Measurements from ENCODE around the gene RHOA.
"Not testable (repeated sequence)": the region's sequence is repeated elsewhere in the genome, so short reads cannot be mapped to it uniquely, and the experiment has no call there.

RHOA gene

DNA sequence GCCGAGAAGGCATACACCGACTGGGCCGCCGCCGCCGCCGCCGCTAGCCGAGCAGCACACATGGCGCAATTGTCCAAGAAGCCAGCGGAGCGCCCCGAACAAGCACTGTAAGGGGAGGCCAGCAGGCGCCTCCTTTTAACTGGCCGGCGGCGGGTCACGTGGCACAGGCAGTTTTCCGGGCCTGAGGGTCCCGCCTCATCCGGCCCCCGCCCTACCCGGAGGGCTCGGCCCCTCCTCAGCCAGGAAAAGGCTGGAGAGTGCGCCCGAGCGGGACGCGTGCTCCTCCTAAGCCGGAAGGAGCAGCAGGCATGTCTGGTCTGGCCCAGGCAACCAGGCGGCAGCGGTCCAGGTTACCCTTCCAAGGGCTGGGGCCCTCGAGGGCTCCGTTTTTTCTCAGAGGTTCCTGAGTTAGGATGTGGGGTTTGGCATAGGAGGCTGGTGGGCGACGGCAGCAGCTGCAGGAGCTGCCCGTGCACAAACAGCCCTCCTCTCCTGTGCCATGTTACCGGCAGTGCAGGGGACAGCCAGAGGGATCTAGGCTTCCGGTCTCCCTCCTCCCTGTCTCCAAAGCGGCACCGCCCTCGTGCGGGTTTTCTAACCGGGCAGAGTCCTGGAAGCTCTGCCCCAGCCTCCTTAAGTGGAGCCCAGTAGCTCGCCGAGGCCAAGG, 53.4 kb downstream of the RHOA start, which contains the start of gene GPX1:
Gene GPX1 (minus strand): TSS at position 137 of the 667 bp plus-strand sequence. CDS start 75 bp downstream, at position 62.
- Mint-ChIP-seq H3K9me3 (no peaks in the 10 kb centered on the region), H3K36me3 (peaks cover 91% of the 10 kb centered on the region), H3K4me1 (peaks cover 25% of the 10 kb centered on the region), H3K4me3 (peak within 1 kb of the TSS; percentile 93), H3K27ac (peak within 1 kb of the TSS; percentile 95)
- DNase-seq (ENCODE audit: low spot score in 2 of 2) (peak; percentile 63 to 91), ATAC-seq (peak; percentile 88)

DNA sequence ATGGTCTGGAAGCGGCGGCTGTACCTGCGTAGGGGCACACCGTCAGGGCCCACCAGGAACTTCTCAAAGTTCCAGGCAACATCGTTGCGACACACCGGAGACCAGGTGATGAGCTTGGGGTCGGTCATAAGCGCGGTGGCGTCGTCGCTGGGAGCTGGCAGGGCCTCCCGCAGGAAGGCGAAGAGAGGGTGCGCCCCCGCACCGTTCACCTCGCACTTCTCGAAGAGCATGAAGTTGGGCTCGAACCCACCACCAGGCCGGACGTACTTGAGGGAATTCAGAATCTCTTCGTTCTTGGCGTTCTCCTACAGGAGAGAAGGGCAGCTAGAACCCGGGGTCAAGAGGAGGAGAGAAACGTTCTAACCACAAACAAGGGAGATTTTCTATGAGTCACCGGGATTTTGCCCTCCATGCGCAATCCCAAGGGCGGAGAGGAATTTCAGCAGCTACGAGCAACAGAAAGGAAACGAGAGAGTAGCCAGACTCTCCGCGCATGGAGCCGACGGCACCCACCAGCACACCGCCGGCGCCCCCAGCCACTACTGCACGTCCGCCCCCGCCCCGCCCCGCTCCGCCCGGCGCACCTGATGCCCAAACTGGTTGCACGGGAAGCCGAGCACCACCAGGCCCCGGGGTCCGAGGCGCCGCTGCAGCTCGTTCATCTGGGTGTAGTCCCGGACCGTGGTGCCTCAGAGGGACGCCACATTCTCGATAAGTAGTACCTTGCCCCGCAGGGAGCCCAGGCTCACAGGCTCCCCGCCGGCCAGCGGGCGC, 54.1 kb downstream of the RHOA start:
- H3K9me3 Mint-ChIP-seq, result not testable (repeated sequence)
- H3K27ac Mint-ChIP-seq, result peak overlapping the region; percentile 95
- peak overlapping the region; percentile 93 for H3K4me3 Mint-ChIP-seq
- peaks cover 30% of the 10 kb centered on the region for H3K4me1 Mint-ChIP-seq
- ATAC-seq, result peak; percentile 64
- peaks cover 83% of the 10 kb centered on the region for H3K36me3 Mint-ChIP-seq
- peak in 1 of 2 donors; percentile 73 for DNase-seq (ENCODE audit: low spot score in 2 of 2)

DNA sequence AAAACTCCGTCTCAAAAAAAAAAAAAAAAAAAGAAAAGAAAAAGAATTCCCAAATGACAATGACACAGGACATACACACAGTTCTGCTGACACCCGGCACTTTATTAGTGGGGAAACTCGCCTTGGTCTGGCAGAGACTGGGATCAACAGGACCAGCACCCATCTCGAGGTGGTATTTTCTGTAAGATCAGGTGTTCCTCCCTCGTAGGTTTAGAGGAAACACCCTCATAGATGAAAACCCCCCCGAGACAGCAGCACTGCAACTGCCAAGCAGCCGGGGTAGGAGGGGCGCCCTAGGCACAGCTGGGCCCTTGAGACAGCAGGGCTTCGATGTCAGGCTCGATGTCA, 54.7 kb downstream of the RHOA start:
- DNase-seq (ENCODE audit: low spot score in 2 of 2); H3K9me3 Mint-ChIP-seq: not testable (repeated sequence)
- Mint-ChIP-seq H3K36me3 (peaks cover 78% of the 10 kb centered on the region), H3K4me1 (peaks cover 31% of the 10 kb centered on the region), H3K4me3 (peak overlapping the region; percentile 93), H3K27ac (peak overlapping the region; percentile 95)
- peak; percentile 2 for ATAC-seq

DNA sequence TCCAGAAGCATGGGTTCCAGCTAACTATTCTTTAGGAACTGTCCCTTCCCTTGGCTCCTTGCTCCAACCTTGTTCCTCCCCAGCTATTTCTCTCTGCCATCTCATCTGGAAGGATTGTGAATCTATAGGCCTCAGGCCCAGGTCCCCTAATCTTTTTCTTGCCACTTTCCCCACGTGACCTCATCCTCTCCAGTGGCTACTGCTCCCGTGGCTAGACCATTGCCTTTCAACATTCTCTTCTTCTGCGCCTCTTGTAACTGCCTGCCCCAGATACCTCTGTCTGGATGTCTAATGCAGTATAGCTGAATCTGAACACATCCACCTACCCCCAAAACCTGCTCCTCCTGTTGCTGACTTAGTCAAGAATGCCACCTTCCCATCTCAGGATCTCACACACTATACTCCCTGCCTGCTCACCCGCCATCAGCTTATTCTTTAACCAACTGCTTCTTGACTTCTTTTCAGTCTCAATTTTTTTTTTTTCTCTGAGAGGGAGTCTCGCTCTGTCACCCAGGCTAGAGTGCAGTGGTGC, 58.8 kb downstream of the RHOA start:
- ATAC-seq (no peak), DNase-seq (ENCODE audit: low spot score in 2 of 2) (no peak)
- H3K4me3 Mint-ChIP-seq, result no peak overlapping the region
- H3K36me3 Mint-ChIP-seq, result peaks cover 39% of the 10 kb centered on the region
- H3K27ac Mint-ChIP-seq, result peak overlapping the region; percentile 9
- peaks cover 27% of the 10 kb centered on the region for H3K4me1 Mint-ChIP-seq
- H3K9me3 Mint-ChIP-seq, result no peaks in the 10 kb centered on the region

DNA sequence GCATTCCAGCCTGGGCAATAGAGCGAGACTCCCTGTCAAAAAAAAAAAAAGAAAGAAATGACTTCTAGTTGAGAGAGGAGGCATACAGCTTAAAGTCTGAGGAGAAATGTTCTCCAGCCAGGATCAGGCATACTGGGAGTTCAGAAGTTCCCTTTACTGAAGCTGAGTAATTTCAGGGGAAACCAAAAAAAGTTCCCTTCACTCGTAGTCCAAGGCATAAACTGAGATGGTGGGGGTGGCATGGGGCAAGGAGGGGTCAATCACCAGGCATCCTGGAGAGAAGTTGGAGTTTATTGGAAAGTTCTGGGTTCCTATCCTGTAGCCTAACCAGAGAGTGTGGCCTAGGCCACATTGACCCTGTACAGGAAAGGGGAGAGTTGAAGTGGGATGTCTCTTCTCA, 59.5 kb downstream of the RHOA start:
- no peaks in the 10 kb centered on the region for H3K9me3 Mint-ChIP-seq
- ATAC-seq (no peak), DNase-seq (ENCODE audit: low spot score in 2 of 2) (no peak)
- H3K27ac Mint-ChIP-seq, result peak overlapping the region; percentile 9
- H3K4me1 Mint-ChIP-seq, result peaks cover 22% of the 10 kb centered on the region
- no peak overlapping the region for H3K4me3 Mint-ChIP-seq
- H3K36me3 Mint-ChIP-seq, result peaks cover 34% of the 10 kb centered on the region

DNA sequence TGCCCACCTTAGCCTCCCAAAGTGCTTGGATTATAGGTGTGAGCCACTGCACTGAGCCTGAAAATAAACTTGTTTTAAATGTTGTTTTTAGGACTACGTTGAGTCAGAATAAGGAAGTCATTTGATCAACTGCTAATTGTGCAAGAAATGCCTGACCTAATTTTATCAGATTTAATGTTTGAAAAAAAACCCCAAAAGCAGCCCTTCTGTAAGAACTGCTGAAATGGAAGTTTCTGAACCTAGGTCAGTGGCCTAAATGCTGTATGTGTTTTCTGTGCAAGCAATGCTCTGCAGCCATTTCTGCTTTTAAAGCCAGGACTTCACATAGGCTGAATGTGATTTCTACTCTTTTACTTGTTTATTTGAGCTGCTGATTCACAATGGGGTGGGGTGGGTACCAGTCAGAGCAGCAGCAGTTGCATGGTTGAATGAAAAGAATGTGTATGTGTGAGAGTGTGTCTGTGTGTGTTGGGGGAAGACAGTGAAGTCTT, 60.2 kb downstream of the RHOA start:
- Mint-ChIP-seq H3K9me3 (no peaks in the 10 kb centered on the region), H3K27ac (peak overlapping the region; percentile 9), H3K4me1 (peaks cover 18% of the 10 kb centered on the region), H3K4me3 (no peak overlapping the region), H3K36me3 (peaks cover 26% of the 10 kb centered on the region)
- DNase-seq (ENCODE audit: low spot score in 2 of 2) (no peak), ATAC-seq (no peak)

DNA sequence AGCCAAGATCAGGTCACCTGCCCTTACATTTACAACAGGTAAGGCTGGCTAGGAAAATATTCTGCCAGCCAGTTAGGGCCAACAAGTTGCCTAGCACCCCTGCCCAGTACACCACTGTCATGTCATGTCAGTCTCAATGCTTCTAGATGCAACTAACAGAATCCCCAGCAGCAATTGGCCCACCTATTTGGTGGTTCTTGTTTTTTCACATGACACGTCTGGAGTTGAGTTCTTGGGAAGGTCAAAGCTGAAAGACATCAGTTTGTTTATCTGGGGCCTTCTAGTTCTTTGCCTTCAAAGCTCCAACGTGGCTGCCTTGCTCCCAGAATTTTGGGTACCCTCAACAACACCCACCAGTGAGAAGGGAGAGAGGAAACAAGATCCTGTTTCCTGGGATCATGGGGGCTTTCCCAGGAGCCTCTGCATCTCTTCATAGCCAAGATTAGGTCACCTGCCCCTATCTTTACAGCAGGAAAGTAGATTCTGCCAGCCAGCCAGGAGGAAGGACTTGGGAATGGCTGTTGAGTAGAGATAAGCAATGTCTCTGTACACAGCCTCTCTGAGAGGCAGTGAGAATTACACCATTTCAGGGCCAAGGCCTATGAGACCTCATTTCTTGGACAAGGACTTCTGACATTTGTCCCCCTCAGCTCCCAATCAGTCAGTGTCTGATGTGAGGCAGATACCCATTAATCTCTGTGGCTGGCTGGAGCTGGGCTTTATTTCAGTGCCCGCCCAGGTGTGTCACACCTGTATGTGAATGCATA, 62.2 kb downstream of the RHOA start:
- no peak overlapping the region for H3K4me3 Mint-ChIP-seq
- H3K27ac Mint-ChIP-seq, result no peak overlapping the region
- H3K9me3 Mint-ChIP-seq, result no peaks in the 10 kb centered on the region
- H3K4me1 Mint-ChIP-seq, result peaks cover 18% of the 10 kb centered on the region
- H3K36me3 Mint-ChIP-seq, result peaks cover 6% of the 10 kb centered on the region
- DNase-seq (ENCODE audit: low spot score in 2 of 2), result no peak
- no peak for ATAC-seq

DNA sequence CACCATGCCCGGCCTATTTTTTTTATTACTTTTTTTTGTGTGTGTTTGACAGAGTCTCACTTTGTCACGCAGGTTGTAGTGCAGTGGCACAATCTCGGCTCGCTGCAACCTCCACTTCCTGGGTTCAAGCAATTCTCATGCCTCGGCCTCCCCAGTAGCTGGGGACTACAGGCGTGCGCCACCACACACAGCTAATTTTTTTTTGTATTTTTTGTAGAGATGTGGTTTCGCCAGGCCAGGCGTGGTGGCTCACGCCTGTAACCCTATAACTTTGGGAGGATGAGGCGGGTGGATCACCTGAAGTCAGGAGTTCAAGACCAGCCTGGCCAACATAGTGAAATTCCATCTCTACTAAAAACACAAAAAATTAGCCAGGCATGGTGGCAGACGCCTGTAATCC, 63.4 kb downstream of the RHOA start:
- ATAC-seq; H3K36me3 Mint-ChIP-seq; H3K4me3 Mint-ChIP-seq; H3K9me3 Mint-ChIP-seq; H3K27ac Mint-ChIP-seq; DNase-seq (ENCODE audit: low spot score in 2 of 2): not testable (repeated sequence)
- peaks cover 18% of the 10 kb centered on the region for H3K4me1 Mint-ChIP-seq

DNA sequence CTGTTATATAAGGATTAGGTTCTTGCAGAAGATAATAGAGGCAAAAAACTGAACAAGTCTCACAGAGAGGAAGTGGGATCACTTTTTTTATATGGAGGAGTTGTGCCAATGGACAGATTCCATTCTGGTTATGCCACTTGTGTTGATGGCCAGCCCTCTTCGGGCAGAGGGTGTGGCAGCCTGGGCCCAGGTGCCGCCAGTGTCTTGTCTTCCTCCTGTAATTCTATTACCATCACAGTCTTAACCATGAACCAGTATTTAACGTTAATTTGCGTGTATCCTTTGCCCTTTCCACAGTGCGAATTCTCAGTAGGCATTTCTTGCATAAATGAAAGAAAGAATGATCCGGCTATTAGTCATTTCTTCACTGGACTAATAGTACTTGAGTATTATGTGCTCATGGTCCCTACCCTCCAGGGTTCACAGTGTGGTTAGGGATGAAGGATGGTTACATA, 65.0 kb downstream of the RHOA start:
- Mint-ChIP-seq H3K4me1 (peaks cover 13% of the 10 kb centered on the region), H3K9me3 (no peaks in the 10 kb centered on the region), H3K27ac (peak overlapping the region; percentile 46), H3K4me3 (no peak overlapping the region), H3K36me3 (no peaks in the 10 kb centered on the region)
- ATAC-seq (no peak), DNase-seq (ENCODE audit: low spot score in 2 of 2) (no peak)

DNA sequence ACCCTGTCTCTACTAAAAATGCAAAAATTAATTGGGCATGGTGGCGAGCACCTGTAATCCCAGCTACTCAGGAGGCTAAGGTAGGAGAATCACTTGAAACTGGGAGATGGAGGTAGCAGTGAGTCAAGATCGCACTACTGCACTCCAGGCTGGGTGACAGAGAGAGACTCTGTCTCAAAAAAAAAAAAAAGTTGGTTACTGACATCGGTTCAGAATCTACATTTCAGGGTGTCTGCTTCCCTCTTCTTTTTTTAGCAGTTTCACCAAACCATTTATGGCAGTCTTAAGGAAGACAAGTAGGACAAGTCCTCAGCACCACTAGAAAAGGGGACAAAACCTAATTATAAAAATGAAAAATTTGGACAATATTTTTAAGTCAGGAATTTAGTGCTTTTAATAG, 68.6 kb downstream of the RHOA start:
- Mint-ChIP-seq H3K36me3 (peaks cover 24% of the 10 kb centered on the region), H3K4me1 (peaks cover 34% of the 10 kb centered on the region), H3K4me3 (no peak overlapping the region), H3K9me3 (no peaks in the 10 kb centered on the region), H3K27ac (no peak overlapping the region)
- ATAC-seq (no peak), DNase-seq (ENCODE audit: low spot score in 2 of 2) (no peak)

DNA sequence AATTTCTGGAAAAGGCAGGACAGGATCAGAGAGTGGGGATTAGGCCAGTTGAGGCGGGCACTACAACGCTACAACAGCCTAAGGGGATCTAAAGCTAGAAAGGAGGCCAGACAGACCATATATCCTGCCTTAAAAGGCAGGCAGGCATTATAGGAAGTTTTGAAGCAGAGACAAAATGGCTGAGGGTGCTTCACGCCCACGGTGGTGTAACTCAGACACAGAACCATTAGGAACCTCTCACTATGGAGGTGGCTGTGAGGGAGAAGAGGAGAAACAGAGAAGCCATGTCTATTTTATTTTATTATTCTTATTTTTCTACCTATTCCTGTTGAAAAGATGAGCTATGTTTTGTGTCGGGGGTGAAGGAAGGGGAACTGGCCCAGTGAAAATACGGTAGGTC, 69.8 kb downstream of the RHOA start:
- peaks cover 32% of the 10 kb centered on the region for H3K36me3 Mint-ChIP-seq
- ATAC-seq, result no peak
- H3K4me3 Mint-ChIP-seq, result peak overlapping the region; percentile 97
- DNase-seq (ENCODE audit: low spot score in 2 of 2), result no peak
- H3K27ac Mint-ChIP-seq, result peak overlapping the region; percentile 97
- peaks cover 34% of the 10 kb centered on the region for H3K4me1 Mint-ChIP-seq
- H3K9me3 Mint-ChIP-seq, result no peaks in the 10 kb centered on the region

DNA sequence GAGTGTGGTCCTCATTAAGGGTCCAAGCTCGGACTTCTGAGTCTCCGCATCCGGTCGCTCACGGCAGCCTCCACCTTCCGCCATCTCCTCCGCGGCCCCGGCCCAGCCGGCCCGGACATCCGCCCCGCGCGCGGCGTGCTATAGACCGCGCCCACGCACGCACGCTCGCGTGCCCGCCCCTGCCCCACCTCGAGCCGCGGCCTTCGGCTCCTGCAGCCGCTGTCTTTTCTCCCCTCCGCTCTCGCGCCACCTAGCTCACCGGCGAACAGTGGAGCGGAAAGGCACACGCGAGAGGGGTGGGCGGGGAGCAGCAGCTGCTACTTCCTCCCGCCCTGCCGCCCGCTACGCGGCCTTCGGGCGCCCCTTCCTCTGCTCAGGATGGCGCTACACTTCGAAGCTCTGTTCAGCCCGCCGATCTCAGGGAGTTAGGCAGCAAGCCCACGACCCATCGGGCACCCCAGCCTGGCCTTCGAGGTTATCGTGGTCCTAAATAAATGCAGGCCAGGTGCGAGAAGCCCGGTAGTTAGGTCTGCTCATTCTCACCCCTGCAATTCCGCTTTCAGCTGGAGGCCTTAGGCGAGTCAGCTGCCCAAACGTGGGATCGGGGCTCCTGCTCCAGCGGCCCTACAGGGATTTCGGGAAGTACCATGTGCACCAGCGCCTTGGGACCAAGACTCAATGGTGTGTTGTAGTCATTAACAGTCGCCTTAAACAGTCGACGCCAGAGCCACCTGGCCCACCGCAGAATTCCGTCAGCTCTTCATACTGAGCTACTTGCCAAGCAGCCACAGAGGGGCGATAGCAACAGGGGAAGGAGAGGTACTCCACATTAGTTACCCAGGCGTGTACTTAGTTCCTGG, 71.6 kb downstream of the RHOA start, which contains the start of gene USP4:
Gene USP4 (minus strand): TSS at position 113 of the 860 bp plus-strand sequence. CDS start 29 bp downstream, at position 84.
- H3K27ac Mint-ChIP-seq, result peak within 1 kb of the TSS; percentile 97
- H3K4me1 Mint-ChIP-seq, result peaks cover 36% of the 10 kb centered on the region

DNA sequence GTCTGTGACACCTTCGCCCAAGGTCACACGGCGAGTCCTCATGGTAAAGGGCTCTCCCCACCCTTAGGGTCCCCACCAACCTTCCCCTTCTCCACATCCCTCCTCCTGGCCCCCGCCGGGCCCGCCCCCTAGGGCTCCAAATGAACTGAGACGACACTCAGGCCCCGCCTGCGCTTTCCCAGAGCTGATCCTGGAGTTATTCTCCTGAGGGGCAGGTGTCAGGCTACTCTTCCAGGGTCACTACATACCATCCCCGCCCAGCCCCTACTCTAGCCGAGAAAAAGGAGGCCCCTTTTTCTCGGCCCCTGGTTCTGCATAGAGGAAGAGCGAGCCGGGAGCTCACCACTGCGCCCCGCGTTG, 72.2 kb downstream of the RHOA start:
- DNase-seq (ENCODE audit: low spot score in 2 of 2), result peak in 1 of 2 donors; percentile 10

More for the DNA sequence above, 71.6 kb downstream of the RHOA start, which contains the start of gene USP4:
- no peaks in the 10 kb centered on the region for H3K9me3 Mint-ChIP-seq
- ATAC-seq (peak; percentile 97), DNase-seq (ENCODE audit: low spot score in 2 of 2) (peak; percentile 83 to 94)
- H3K4me3 Mint-ChIP-seq, result peak within 1 kb of the TSS; percentile 97
- peaks cover 51% of the 10 kb centered on the region for H3K36me3 Mint-ChIP-seq

More for the DNA sequence above, 72.2 kb downstream of the RHOA start:
- H3K36me3 Mint-ChIP-seq, result peaks cover 57% of the 10 kb centered on the region
- peak overlapping the region; percentile 97 for H3K27ac Mint-ChIP-seq
- H3K9me3 Mint-ChIP-seq, result no peaks in the 10 kb centered on the region
- peak overlapping the region; percentile 97 for H3K4me3 Mint-ChIP-seq
- no peak for ATAC-seq
- H3K4me1 Mint-ChIP-seq, result peaks cover 33% of the 10 kb centered on the region

Data from stimulated activated effector memory CD8-positive, alpha-beta T cell treated with anti-CD3 and anti-CD28 coated beads, Interleukin-12 subunit alpha, Interleukin-12 subunit beta, amount 100 ng/mL, for 72 hours (primary cell).